PC-9 (cell line): ENCODE measurements around the gene ATOH8.

Experiments
- EZH2 ChIP-seq: fragments of 200-600 bp; sonication (generic); IDR thresholded peaks from 2 replicates; pipeline ENCODE4 v1.8.0; 2017; ENCODE audit warnings: antibody characterized with exemption, low read depth
- TF ChIP-seq, protein P1 (sequence below): fragments of 200-600 bp; sonication (generic); conservative IDR thresholded peaks from 2 replicates; pipeline ENCODE4 v1.6.1; 2017; ENCODE audit warnings: mixed run types, antibody characterized with exemption, mild to moderate bottlenecking, moderate library complexity

DNA sequence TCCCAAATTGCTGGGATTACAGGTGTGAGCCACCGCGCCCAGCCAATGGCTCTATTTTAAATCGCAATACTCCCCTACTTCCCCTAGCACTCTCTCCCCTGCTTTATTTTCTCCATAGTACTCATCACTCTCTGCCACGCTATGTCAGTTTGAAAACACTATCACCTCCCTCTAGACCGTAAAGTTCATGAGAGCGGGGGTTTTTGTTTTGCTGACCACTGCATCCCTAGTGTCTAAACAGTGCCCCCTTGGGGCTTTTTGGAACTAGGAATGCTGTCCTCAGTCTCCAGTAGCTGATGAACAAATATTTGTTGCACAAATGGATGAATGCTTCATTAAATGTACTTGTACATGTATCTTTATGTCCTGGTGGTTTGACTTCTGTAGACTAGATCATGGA is 44.1 kb downstream of the ATOH8 start:
- TF ChIP-seq, protein P1, sequence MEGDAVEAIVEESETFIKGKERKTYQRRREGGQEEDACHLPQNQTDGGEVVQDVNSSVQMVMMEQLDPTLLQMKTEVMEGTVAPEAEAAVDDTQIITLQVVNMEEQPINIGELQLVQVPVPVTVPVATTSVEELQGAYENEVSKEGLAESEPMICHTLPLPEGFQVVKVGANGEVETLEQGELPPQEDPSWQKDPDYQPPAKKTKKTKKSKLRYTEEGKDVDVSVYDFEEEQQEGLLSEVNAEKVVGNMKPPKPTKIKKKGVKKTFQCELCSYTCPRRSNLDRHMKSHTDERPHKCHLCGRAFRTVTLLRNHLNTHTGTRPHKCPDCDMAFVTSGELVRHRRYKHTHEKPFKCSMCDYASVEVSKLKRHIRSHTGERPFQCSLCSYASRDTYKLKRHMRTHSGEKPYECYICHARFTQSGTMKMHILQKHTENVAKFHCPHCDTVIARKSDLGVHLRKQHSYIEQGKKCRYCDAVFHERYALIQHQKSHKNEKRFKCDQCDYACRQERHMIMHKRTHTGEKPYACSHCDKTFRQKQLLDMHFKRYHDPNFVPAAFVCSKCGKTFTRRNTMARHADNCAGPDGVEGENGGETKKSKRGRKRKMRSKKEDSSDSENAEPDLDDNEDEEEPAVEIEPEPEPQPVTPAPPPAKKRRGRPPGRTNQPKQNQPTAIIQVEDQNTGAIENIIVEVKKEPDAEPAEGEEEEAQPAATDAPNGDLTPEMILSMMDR, result no peak; the same call in 1 of the 2 replicates
- TF ChIP-seq EZH2, result no peak
